HCT116 (cell line): ENCODE measurements around the gene PNKP. TPM values are rescaled to one million over a fixed set of nuclear protein-coding genes. Genes with fewer than 3 reads are reported as not detected.

Source experiments
- ATAC-seq: fragments of 200-7000 bp; cut with Tn5 transposase; 2 replicates; pipeline ENCODE4 v1.9.1; 2020; ENCODE audit warnings: mild to moderate bottlenecking, moderate library complexity
- BruUV-seq: library from RNA; stranded (reverse); fragments of 400-500 nt; replicated peaks from 2 replicates; lab custom pipeline; 2021; lab: Mats Ljungman, UMichigan
- CTCF ChIA-PET: fragments of 300-600 bp; sonication (Branson Sonifier 250); formaldehyde crosslinking; loops from one replicate; lab custom pipeline; 2021; ENCODE audit warnings: antibody characterized with exemption; lab: Charles Lee
- POLR2A ChIA-PET: fragments of 300-600, 350-600 bp; sonication (Branson Sonifier 250); formaldehyde crosslinking; loops from one replicate; lab custom pipeline; 2021; ENCODE audit warnings: antibody characterized with exemption; lab: Charles Lee
- RAD21 ChIA-PET, 2 experiments: fragments of 300-600 bp; sonication (Branson Sonifier 250); formaldehyde crosslinking; loops; one replicate each; lab custom pipeline; 2023; ENCODE audit warnings: low total read pairs in 2 of 2; ENCODE audit not compliant: uncharacterized antibody in 2 of 2, unreplicated experiment in 2 of 2, low non-redundant PET in 1 of 2; lab: Charles Lee
- DNase-seq: peaks from one replicate; pipeline ENCODE4 v3.0.0-alpha.2; 2010; ENCODE audit warnings: low read depth, low spot score
- H2AFZ ChIP-seq: fragments of 200-600 bp; shearing (Covaris generic), sonication (generic); 2 replicates; pipeline ENCODE4 v1.6.1; 2017; ENCODE audit warnings: low read depth, mixed run types, mixed read lengths, antibody characterized with exemption, low read length; ENCODE audit not compliant: poor library complexity, severe bottlenecking
- H3K27ac ChIP-seq: 2 replicates; pipeline ENCODE4 v1.5.1; 2012; ENCODE audit warnings: low read depth, low read length
- H3K27me3 ChIP-seq: fragments of 200-600 bp; sonication (generic); 2 replicates; pipeline ENCODE4 v1.6.1; 2016; ENCODE audit warnings: mixed run types, low read length, mixed read lengths; ENCODE audit not compliant: insufficient read depth
- H3K36me3 ChIP-seq, 2 experiments: fragments of 200-500 bp in 1 of 2; fragments of 200-600 bp in 1 of 2; sonication (Bioruptor generic) in 1 of 2; sonication (generic) in 1 of 2; 2 replicates each; pipeline versions ENCODE4 v1.5.1 to v1.6.1; 2014 to 2016; ENCODE audit warnings: low read length in 2 of 2, inconsistent platforms in 1 of 2, mixed read lengths in 1 of 2, mixed run types in 1 of 2; ENCODE audit not compliant: insufficient read depth in 2 of 2, control insufficient read depth in 1 of 2
- H3K4me1 ChIP-seq, 2 experiments: fragments of 200-600 bp in 1 of 2; sonication (generic) in 1 of 2; 2 replicates each; pipeline versions ENCODE4 v1.5.1 to v1.6.1; 2012 to 2017; ENCODE audit warnings: low read length in 2 of 2, inconsistent platforms in 1 of 2, mild to moderate bottlenecking in 1 of 2, mixed read lengths in 1 of 2, mixed run types in 1 of 2, moderate library complexity in 1 of 2; ENCODE audit not compliant: insufficient read depth in 2 of 2, control insufficient read depth in 1 of 2
- H3K4me2 ChIP-seq: fragments of 200-600 bp; sonication (generic); 2 replicates; pipeline ENCODE4 v1.6.1; 2017; ENCODE audit warnings: mixed run types, low read length, mixed read lengths
- H3K4me3 ChIP-seq, 2 experiments: fragments of 200-600 bp in 1 of 2; sonication (generic) in 1 of 2; replicated peaks in 1 of 2; 2 replicates each; pipeline ENCODE4 v1.5.1; 2011 to 2016; ENCODE audit warnings: low read length in 2 of 2, control low read depth in 1 of 2, low read depth in 1 of 2, mild to moderate bottlenecking in 1 of 2, mixed read lengths in 1 of 2, mixed run types in 1 of 2
- H3K79me2 ChIP-seq: fragments of 200-600 bp; sonication (generic); 2 replicates; pipeline ENCODE4 v1.6.1; 2017; ENCODE audit warnings: mild to moderate bottlenecking, mixed run types, low read length, moderate library complexity, mixed read lengths; ENCODE audit not compliant: insufficient read depth
- H3K9ac ChIP-seq: fragments of 200-600 bp; sonication (generic); 2 replicates; pipeline ENCODE4 v1.6.1; 2016; ENCODE audit warnings: low read length, mixed read lengths
- H3K9me2 ChIP-seq: fragments of 200-600 bp; sonication (generic), shearing (Covaris generic); 2 replicates; pipeline ENCODE4 v1.6.1; 2017; ENCODE audit warnings: mixed run types, mild to moderate bottlenecking, moderate library complexity; ENCODE audit not compliant: insufficient read depth
- H3K9me3 ChIP-seq, 2 experiments: fragments of 200-500 bp in 1 of 2; fragments of 200-600 bp in 1 of 2; sonication (Bioruptor generic) in 1 of 2; sonication (generic) in 1 of 2; 2 replicates each; pipeline ENCODE4 v1.6.1; 2014 to 2017; ENCODE audit warnings: low read length in 2 of 2, mixed read lengths in 2 of 2, inconsistent platforms in 1 of 2, low read depth in 1 of 2, mild to moderate bottlenecking in 1 of 2, mixed run types in 1 of 2, moderate library complexity in 1 of 2; ENCODE audit not compliant: control insufficient read depth in 1 of 2, insufficient read depth in 1 of 2
- H4K20me1 ChIP-seq: fragments of 200-600 bp; sonication (generic), shearing (Covaris generic); 2 replicates; pipeline ENCODE4 v1.6.1; 2017; ENCODE audit warnings: mixed run types, mild to moderate bottlenecking, moderate library complexity; ENCODE audit not compliant: insufficient read depth
- CEBPB ChIP-seq: IDR thresholded peaks from 2 replicates; pipeline ENCODE4 v1.6.1; 2012; ENCODE audit warnings: low read depth
- ELF1 ChIP-seq: IDR thresholded peaks from 2 replicates; pipeline ENCODE4 v1.6.1; 2012; ENCODE audit warnings: low read depth, borderline replicate concordance
- EZH2 ChIP-seq: fragments of 200-600 bp; sonication (generic); IDR thresholded peaks from 2 replicates; pipeline ENCODE4 v1.6.1; 2017; ENCODE audit warnings: antibody characterized with exemption, mixed run types
- EZH2phosphoT487 ChIP-seq: fragments of 200-600 bp; IDR thresholded peaks from 2 replicates; pipeline ENCODE4 v1.6.1; 2018; ENCODE audit warnings: antibody characterized with exemption, borderline replicate concordance
- JUND ChIP-seq: IDR thresholded peaks from 2 replicates; pipeline ENCODE4 v1.6.1; 2012
- RAD21 ChIP-seq: IDR thresholded peaks from 2 replicates; pipeline ENCODE4 v1.6.1; 2012; ENCODE audit warnings: low read depth, mild to moderate bottlenecking
- SP1 ChIP-seq: IDR thresholded peaks from 2 replicates; pipeline ENCODE4 v1.6.1; 2012; ENCODE audit warnings: low read depth
- YY1 ChIP-seq: IDR thresholded peaks from 2 replicates; pipeline ENCODE4 v1.6.1; 2011; ENCODE audit warnings: low read length, low read depth, moderate library complexity, mild to moderate bottlenecking; ENCODE audit not compliant: insufficient replicate concordance; ENCODE audit errors: extremely low read depth
- intact Hi-C: fragments of 100-400 bp; cut with micrococcal nuclease; formaldehyde crosslinking; loops from 2 replicates; pipeline ENCODE4 v1.10.0; 2022
- total RNA-seq: library from RNA; stranded (reverse); gene quantifications from one replicate; pipeline ENCODE4 v1.2.1, GENCODE V29; 2021; ENCODE audit not compliant: unreplicated experiment
- TF ChIP-seq, protein P1 (sequence below): IDR thresholded peaks from 2 replicates; pipeline ENCODE4 v1.6.1; 2012; ENCODE audit warnings: low read depth
- TF ChIP-seq, protein P2 (sequence below), 3 experiments: fragments of 200-600 bp in 1 of 3; sonication (generic) in 1 of 3; IDR thresholded peaks in 2 of 3; conservative IDR thresholded peaks in 1 of 3; 2 replicates each; pipeline ENCODE4 v1.5.1; 2012 to 2017; ENCODE audit warnings: low read depth in 2 of 3, low read length in 2 of 3, antibody characterized with exemption in 1 of 3, borderline replicate concordance in 1 of 3, control low read depth in 1 of 3, mild to moderate bottlenecking in 1 of 3, mixed read lengths in 1 of 3, mixed run types in 1 of 3, moderate library complexity in 1 of 3; ENCODE audit not compliant: insufficient read depth in 1 of 3

The PNKP gene
- total RNA-seq, 1 experiment from 2014 or later = 129 TPM

GRCh38 chr19:49895566-49896297 is 28.4 kb upstream of the PNKP start:
- no peaks in the 10 kb centered on the region for H3K9me3 ChIP-seq
- H3K9ac ChIP-seq = no peak overlapping the region
- H2AFZ ChIP-seq = no peak overlapping the region
- TF ChIP-seq JUND (no peak), RAD21 (no peak), CEBPB (no peak), EZH2phosphoT487 (no peak), YY1 (no peak), ELF1 (no peak), SP1 (no peak), EZH2 (no peak)
- TF ChIP-seq, protein P1, sequence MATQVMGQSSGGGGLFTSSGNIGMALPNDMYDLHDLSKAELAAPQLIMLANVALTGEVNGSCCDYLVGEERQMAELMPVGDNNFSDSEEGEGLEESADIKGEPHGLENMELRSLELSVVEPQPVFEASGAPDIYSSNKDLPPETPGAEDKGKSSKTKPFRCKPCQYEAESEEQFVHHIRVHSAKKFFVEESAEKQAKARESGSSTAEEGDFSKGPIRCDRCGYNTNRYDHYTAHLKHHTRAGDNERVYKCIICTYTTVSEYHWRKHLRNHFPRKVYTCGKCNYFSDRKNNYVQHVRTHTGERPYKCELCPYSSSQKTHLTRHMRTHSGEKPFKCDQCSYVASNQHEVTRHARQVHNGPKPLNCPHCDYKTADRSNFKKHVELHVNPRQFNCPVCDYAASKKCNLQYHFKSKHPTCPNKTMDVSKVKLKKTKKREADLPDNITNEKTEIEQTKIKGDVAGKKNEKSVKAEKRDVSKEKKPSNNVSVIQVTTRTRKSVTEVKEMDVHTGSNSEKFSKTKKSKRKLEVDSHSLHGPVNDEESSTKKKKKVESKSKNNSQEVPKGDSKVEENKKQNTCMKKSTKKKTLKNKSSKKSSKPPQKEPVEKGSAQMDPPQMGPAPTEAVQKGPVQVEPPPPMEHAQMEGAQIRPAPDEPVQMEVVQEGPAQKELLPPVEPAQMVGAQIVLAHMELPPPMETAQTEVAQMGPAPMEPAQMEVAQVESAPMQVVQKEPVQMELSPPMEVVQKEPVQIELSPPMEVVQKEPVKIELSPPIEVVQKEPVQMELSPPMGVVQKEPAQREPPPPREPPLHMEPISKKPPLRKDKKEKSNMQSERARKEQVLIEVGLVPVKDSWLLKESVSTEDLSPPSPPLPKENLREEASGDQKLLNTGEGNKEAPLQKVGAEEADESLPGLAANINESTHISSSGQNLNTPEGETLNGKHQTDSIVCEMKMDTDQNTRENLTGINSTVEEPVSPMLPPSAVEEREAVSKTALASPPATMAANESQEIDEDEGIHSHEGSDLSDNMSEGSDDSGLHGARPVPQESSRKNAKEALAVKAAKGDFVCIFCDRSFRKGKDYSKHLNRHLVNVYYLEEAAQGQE = no peak
- TF ChIP-seq, protein P2, sequence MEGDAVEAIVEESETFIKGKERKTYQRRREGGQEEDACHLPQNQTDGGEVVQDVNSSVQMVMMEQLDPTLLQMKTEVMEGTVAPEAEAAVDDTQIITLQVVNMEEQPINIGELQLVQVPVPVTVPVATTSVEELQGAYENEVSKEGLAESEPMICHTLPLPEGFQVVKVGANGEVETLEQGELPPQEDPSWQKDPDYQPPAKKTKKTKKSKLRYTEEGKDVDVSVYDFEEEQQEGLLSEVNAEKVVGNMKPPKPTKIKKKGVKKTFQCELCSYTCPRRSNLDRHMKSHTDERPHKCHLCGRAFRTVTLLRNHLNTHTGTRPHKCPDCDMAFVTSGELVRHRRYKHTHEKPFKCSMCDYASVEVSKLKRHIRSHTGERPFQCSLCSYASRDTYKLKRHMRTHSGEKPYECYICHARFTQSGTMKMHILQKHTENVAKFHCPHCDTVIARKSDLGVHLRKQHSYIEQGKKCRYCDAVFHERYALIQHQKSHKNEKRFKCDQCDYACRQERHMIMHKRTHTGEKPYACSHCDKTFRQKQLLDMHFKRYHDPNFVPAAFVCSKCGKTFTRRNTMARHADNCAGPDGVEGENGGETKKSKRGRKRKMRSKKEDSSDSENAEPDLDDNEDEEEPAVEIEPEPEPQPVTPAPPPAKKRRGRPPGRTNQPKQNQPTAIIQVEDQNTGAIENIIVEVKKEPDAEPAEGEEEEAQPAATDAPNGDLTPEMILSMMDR (IDR thresholded peaks at IDR 0.05 in 2 of 3, conservative IDR thresholded peaks at IDR 0.05 in 1 of 3; ENCODE audit: borderline replicate concordance in 1 of 3, insufficient read depth in 1 of 3, low read depth in 2 of 3, low read length in 2 of 3) = no peak
- ChIA-PET POLR2A (no interaction called here), CTCF (no interaction called here), RAD21 (no interaction called here)
- no TSS peak for BruUV-seq
- H3K9me2 ChIP-seq = no peaks in the 10 kb centered on the region
- H3K4me2 ChIP-seq = no peak overlapping the region
- intact Hi-C loops = no loop called here
- no peaks in the 10 kb centered on the region for H4K20me1 ChIP-seq
- H3K79me2 ChIP-seq = no peaks in the 10 kb centered on the region
- ATAC-seq (no peak), DNase-seq (no peak)
- H3K4me1 ChIP-seq = peaks cover 3 to 9% of the 10 kb centered on the region in 2 experiments
- no peaks in the 10 kb centered on the region for H3K36me3 ChIP-seq
- no peaks in the 10 kb centered on the region for H3K27me3 ChIP-seq
- no peak overlapping the region for H3K27ac ChIP-seq
- H3K4me3 ChIP-seq = no peak overlapping the region
